ENCODE data around the gene DRG2.

The DRG2 gene

GRCh38 chr17:18059283-18059682 lies 28.5 kb upstream of the DRG2 start:
- no peak for DNase-seq
- TF ChIP-seq POLR2A (IDR thresholded peaks at IDR 0.05; ENCODE audit: low read length) (no peak), GATA1 (IDR thresholded peaks at IDR 0.05; ENCODE audit: low read depth, low read length) (no peak)

GRCh38 chr17:18064053-18064452 lies 23.7 kb upstream of the DRG2 start:
- DNase-seq, result no peak
- no peak for TF ChIP-seq GATA1 (IDR thresholded peaks at IDR 0.05; ENCODE audit: low read depth, low read length)
- TF ChIP-seq POLR2A (IDR thresholded peaks at IDR 0.05; ENCODE audit: low read length), result no peak

- TF ChIP-seq GATA1 (IDR thresholded peaks at IDR 0.05; ENCODE audit: low read depth, low read length) (no peak), POLR2A (IDR thresholded peaks at IDR 0.05; ENCODE audit: low read length) (no peak)
- DNase-seq, result no peak
These were observed 22.2 kb upstream of the DRG2 start for GRCh38 chr17:18065546-18065945.

GRCh38 chr17:18066866-18067265 lies 20.9 kb upstream of the DRG2 start:
- no peak for TF ChIP-seq POLR2A (IDR thresholded peaks at IDR 0.05; ENCODE audit: low read length)
- no peak for TF ChIP-seq GATA1 (IDR thresholded peaks at IDR 0.05; ENCODE audit: low read depth, low read length)
- no peak for DNase-seq

GRCh38 chr17:18069101-18069500 lies 18.6 kb upstream of the DRG2 start:
- DNase-seq, result peak in 1 of 2 experiments; percentile 12
- no peak for TF ChIP-seq POLR2A (IDR thresholded peaks at IDR 0.05; ENCODE audit: low read length)
- no peak for TF ChIP-seq GATA1 (IDR thresholded peaks at IDR 0.05; ENCODE audit: low read depth, low read length)

GRCh38 chr17:18070861-18071340 lies 16.8 kb upstream of the DRG2 start:
- no peak for TF ChIP-seq GATA1 (IDR thresholded peaks at IDR 0.05; ENCODE audit: low read depth, low read length)
- TF ChIP-seq POLR2A (IDR thresholded peaks at IDR 0.05; ENCODE audit: low read length), result no peak
- no peak for DNase-seq

GRCh38 chr17:18071751-18072150 lies 16.0 kb upstream of the DRG2 start:
- no peak for DNase-seq
- TF ChIP-seq POLR2A (IDR thresholded peaks at IDR 0.05; ENCODE audit: low read length) (no peak), GATA1 (IDR thresholded peaks at IDR 0.05; ENCODE audit: low read depth, low read length) (no peak)

GRCh38 chr17:18074566-18075272 lies 13.0 kb upstream of the DRG2 start:
- TF ChIP-seq POLR2A (IDR thresholded peaks at IDR 0.05; ENCODE audit: low read length), result no peak
- TF ChIP-seq GATA1 (IDR thresholded peaks at IDR 0.05; ENCODE audit: low read depth, low read length), result no peak
- DNase-seq, result no peak

- no peak for DNase-seq
- no peak for TF ChIP-seq POLR2A (IDR thresholded peaks at IDR 0.05; ENCODE audit: low read length)
- no peak for TF ChIP-seq GATA1 (IDR thresholded peaks at IDR 0.05; ENCODE audit: low read depth, low read length)
These were observed 10.8 kb upstream of the DRG2 start for GRCh38 chr17:18076936-18077335.

GRCh38 chr17:18079543-18079942 lies 8.2 kb upstream of the DRG2 start:
- no peak for TF ChIP-seq GATA1 (IDR thresholded peaks at IDR 0.05; ENCODE audit: low read depth, low read length)
- TF ChIP-seq POLR2A (IDR thresholded peaks at IDR 0.05; ENCODE audit: low read length), result no peak
- no peak for DNase-seq

GRCh38 chr17:18084256-18084655 lies 3.5 kb upstream of the DRG2 start:
- DNase-seq, result no peak

GRCh38 chr17:18089613-18090012 lies 1.9 kb downstream of the DRG2 start:
- DNase-seq, result no peak

More at GRCh38 chr17:18084256-18084655, 3.5 kb upstream of the DRG2 start:
- TF ChIP-seq POLR2A (IDR thresholded peaks at IDR 0.05; ENCODE audit: low read length) (no peak), GATA1 (IDR thresholded peaks at IDR 0.05; ENCODE audit: low read depth, low read length) (no peak)

GRCh38 chr17:18093616-18094408 lies 6.1 kb downstream of the DRG2 start:
- peak; percentile 88 to 89 for DNase-seq
- TF ChIP-seq POLR2A (IDR thresholded peaks at IDR 0.05; ENCODE audit: low read length) (no peak), GATA1 (IDR thresholded peaks at IDR 0.05; ENCODE audit: low read depth, low read length) (no peak)

More at GRCh38 chr17:18089613-18090012, 1.9 kb downstream of the DRG2 start:
- TF ChIP-seq POLR2A (IDR thresholded peaks at IDR 0.05; ENCODE audit: low read length), result no peak
- no peak for TF ChIP-seq GATA1 (IDR thresholded peaks at IDR 0.05; ENCODE audit: low read depth, low read length)

- TF ChIP-seq GATA1 (IDR thresholded peaks at IDR 0.05; ENCODE audit: low read depth, low read length) (no peak), POLR2A (IDR thresholded peaks at IDR 0.05; ENCODE audit: low read length) (no peak)
- no peak for DNase-seq
These were observed 6.7 kb downstream of the DRG2 start for GRCh38 chr17:18094409-18094807.

All from erythroblast (primary cell).